A673 (cell line): Measurements from ENCODE around the gene SLC19A1.

Experiments used
- CTCF ChIP-seq: fragments of 300-800, 200-600 bp; sonication (generic); conservative IDR thresholded peaks from 2 replicates; pipeline ENCODE4 v1.5.1; 2017; ENCODE audit warnings: low read depth, mild to moderate bottlenecking, antibody characterized with exemption, low read length, moderate library complexity, mixed read lengths
- EZH2 ChIP-seq: fragments of 200-600 bp; sonication (generic); IDR thresholded peaks from 2 replicates; pipeline ENCODE4 v1.6.1; 2017; ENCODE audit warnings: borderline replicate concordance, low read depth, mild to moderate bottlenecking, mixed read lengths, antibody characterized with exemption, low read length; ENCODE audit not compliant: poor library complexity, severe bottlenecking

GRCh38 chr21:45475797-45476570 lies 66.3 kb downstream of the SLC19A1 start:
- TF ChIP-seq CTCF (no peak), EZH2 (no peak)
